ENCODE measurements around the gene LPCAT2. TPM values are rescaled to one million over a fixed set of nuclear protein-coding genes. Genes with fewer than 3 reads are reported as not detected.

LPCAT2 gene
- total and polyA plus RNA-seq, 7 donors, result 1.0 to 4.3 (median 2.1) TPM

DNA sequence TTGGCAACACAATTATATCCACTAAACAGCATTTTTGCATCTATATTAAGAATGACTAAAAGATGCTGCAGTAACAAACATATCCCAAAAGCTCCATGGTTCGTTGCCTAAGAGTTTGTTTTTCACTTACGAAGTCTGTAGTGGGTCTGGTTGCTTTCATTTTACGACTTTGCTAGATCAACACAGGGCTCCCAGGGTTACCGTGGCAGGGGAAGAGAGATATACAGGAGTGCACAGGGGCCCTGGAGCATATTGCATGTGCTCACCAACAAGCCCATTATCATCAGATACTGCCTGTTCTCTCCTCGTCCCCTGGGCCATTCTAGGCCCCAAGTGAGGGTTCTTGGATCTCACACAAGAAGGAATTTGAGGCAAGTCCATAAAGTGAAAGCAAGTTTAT lies 33.0 kb upstream of the LPCAT2 start:
- Histone ChIP-seq H3K4me3 (no peak overlapping the region), H3K27ac (peak overlapping the region; percentile 25)

GRCh38 chr16:55476625-55477533 lies 32.0 kb upstream of the LPCAT2 start:
- no peaks in the 10 kb centered on the region for H3K36me3 ChIP-seq (ENCODE audit: insufficient read depth in 1 of 2, low read depth in 1 of 2)
- DNase-seq, result peak; percentile 67 to 81
- 45 to 56% (median 55%) methylated on average over 6 of the region's 6 CpGs for WGBS, 3 donors
- H3K27me3 ChIP-seq (ENCODE audit: insufficient read depth in 3 of 3, low read length in 2 of 3), result peaks cover 0 to 33% (median 12%) of the 10 kb centered on the region in 3 donors
- no peak overlapping the region for H3K4me3 ChIP-seq
- intact Hi-C loops (cut with DNase I), result loop anchor here in 1 of 2 donors (5.0 kb wide), 1 partner anchor 220 kb away; no protein-coding TSS in a partner anchor
- no peaks in the 10 kb centered on the region for H3K9me3 ChIP-seq
- H3K27ac ChIP-seq, result peak overlapping the region; percentile 25
- TF ChIP-seq CTCF (IDR thresholded peaks at IDR 0.05), result no peak
- ATAC-seq, result peak; percentile 31 to 72 (median 71)
- peaks cover 9% of the 10 kb centered on the region for H3K4me1 ChIP-seq

More for the DNA sequence above, 33.0 kb upstream of the LPCAT2 start:
- no peaks in the 10 kb centered on the region for H3K36me3 ChIP-seq (ENCODE audit: insufficient read depth in 1 of 2, low read depth in 1 of 2)
- H3K27me3 ChIP-seq (ENCODE audit: insufficient read depth in 3 of 3, low read length in 2 of 3), result peaks cover 0 to 24% (median 10%) of the 10 kb centered on the region in 3 donors
- ATAC-seq, result peak in 1 of 4 donors; percentile 23
- DNase-seq, result peak; percentile 21 to 68
- TF ChIP-seq CTCF (IDR thresholded peaks at IDR 0.05), result no peak
- no peaks in the 10 kb centered on the region for H3K9me3 ChIP-seq
- 58 to 66% (median 61%) methylated on average over 5 of the region's 5 CpGs for WGBS, 3 donors
- intact Hi-C loops (cut with DNase I), result loop anchor here in 1 of 2 donors (5.0 kb wide), 1 partner anchor 221 kb away; no protein-coding TSS in a partner anchor
- H3K4me1 ChIP-seq, result peaks cover 5% of the 10 kb centered on the region

- no peak for DNase-seq
- no peak overlapping the region for H3K27ac ChIP-seq
- H3K9me3 ChIP-seq, result no peaks in the 10 kb centered on the region
- H3K4me3 ChIP-seq, result no peak overlapping the region
- intact Hi-C loops (cut with DNase I), result loop anchor here in 1 of 2 donors (5.0 kb wide), 1 partner anchor 220 kb away; no protein-coding TSS in a partner anchor
- H3K27me3 ChIP-seq (ENCODE audit: insufficient read depth in 3 of 3, low read length in 2 of 3), result peaks cover 0 to 41% (median 12%) of the 10 kb centered on the region in 3 donors
- WGBS, 3 donors, result 79 to 91% (median 84%) methylated on average over 3 of the region's 3 CpGs
- no peaks in the 10 kb centered on the region for H3K36me3 ChIP-seq (ENCODE audit: insufficient read depth in 1 of 2, low read depth in 1 of 2)
- no peak for TF ChIP-seq CTCF (IDR thresholded peaks at IDR 0.05)
- ATAC-seq, result no peak
- peaks cover 9% of the 10 kb centered on the region for H3K4me1 ChIP-seq
Measured at GRCh38 chr16:55477736-55478135, 31.1 kb upstream of the LPCAT2 start.

DNA sequence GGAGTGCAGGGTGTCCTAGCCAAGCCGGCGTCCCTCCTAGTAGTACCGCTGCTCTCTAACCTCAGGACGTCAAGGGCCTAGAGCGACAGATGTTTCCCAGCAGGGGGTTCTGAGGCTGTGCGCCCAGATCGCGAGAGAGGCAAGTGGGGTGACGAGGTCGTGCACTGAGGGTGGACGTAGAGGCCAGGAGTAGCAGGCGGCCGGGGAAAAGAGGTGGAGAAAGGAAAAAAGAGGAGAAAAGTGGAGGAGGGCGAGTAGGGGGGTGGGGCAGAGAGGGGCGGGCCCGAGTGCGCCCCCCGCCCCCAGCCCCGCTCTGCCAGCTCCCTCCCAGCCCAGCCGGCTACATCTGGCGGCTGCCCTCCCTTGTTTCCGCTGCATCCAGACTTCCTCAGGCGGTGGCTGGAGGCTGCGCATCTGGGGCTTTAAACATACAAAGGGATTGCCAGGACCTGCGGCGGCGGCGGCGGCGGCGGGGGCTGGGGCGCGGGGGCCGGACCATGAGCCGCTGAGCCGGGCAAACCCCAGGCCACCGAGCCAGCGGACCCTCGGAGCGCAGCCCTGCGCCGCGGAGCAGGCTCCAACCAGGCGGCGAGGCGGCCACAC lies 29.9 kb upstream of the LPCAT2 start, which contains the start of gene MMP2:
Gene MMP2, plus strand, starts transcription at position 372 of the 603 bp plus-strand sequence. CDS start 282 bp downstream, outside the sequence.
- intact Hi-C loops (cut with DNase I), result loop anchor here in 1 of 2 donors (5.0 kb wide), 1 partner anchor 218 kb away; no protein-coding TSS in a partner anchor

More for the DNA sequence above, 29.9 kb upstream of the LPCAT2 start, which contains the start of gene MMP2:
- ATAC-seq (peak; percentile 29 to 64 (median 51)), DNase-seq (peak; percentile 80 to 88)
- Histone ChIP-seq H3K4me1 (peaks cover 9% of the 10 kb centered on the region), H3K27me3 (ENCODE audit: insufficient read depth in 3 of 3, low read length in 2 of 3) (peaks cover 0 to 42% (median 12%) of the 10 kb centered on the region in 3 donors), H3K4me3 (peak within 1 kb of the TSS; percentile 65), H3K9me3 (no peaks in the 10 kb centered on the region), H3K27ac (peak within 1 kb of the TSS; percentile 55), H3K36me3 (ENCODE audit: insufficient read depth in 1 of 2, low read depth in 1 of 2) (no peaks in the 10 kb centered on the region)
- no peak for TF ChIP-seq CTCF (IDR thresholded peaks at IDR 0.05)
- 7 to 12% (median 10%) methylated on average over 38 to 46 of the region's 46 CpGs for WGBS, 3 donors
